Stimulated activated CD8-positive, alpha-beta memory T cell treated with anti-CD3 and anti-CD28 coated beads, Interleukin-7, amount 100 ng/mL, for 24 hours (primary cell): ENCODE data around the gene ABCC1.
"Not testable (repeated sequence)": the region's sequence is repeated elsewhere in the genome, so short reads cannot be mapped to it uniquely, and the experiment has no call there.

ENCODE experiments used
- DNase-seq: peaks from one replicate; pipeline ENCODE4 v3.0.0-alpha.2; 2020; ENCODE audit warnings: low read depth

The ABCC1 gene

GRCh38 chr16:16141141-16141540 lies 191.7 kb downstream of the ABCC1 start:
- no peak for DNase-seq

GRCh38 chr16:16141784-16142396 lies 192.5 kb downstream of the ABCC1 start:
- DNase-seq, result no peak

GRCh38 chr16:16143038-16143763 lies 193.8 kb downstream of the ABCC1 start:
- no peak for DNase-seq

GRCh38 chr16:16143931-16144330 lies 194.5 kb downstream of the ABCC1 start:
- no peak for DNase-seq

- no peak for DNase-seq
Observed at GRCh38 chr16:16144416-16144815, 195.0 kb downstream of the ABCC1 start.

GRCh38 chr16:16145286-16145685 lies 195.9 kb downstream of the ABCC1 start:
- DNase-seq, result no peak

GRCh38 chr16:16146380-16147315 lies 197.2 kb downstream of the ABCC1 start:
- DNase-seq, result no peak

- DNase-seq, result no peak
Observed at GRCh38 chr16:16147316-16147999, 198.0 kb downstream of the ABCC1 start.

- not testable (repeated sequence) for DNase-seq
Observed at GRCh38 chr16:16148000-16148599, 198.7 kb downstream of the ABCC1 start.

- DNase-seq, result no peak
Observed at GRCh38 chr16:16148755-16149154, 199.3 kb downstream of the ABCC1 start.

- no peak for DNase-seq
Observed at GRCh38 chr16:16149710-16150116, 200.3 kb downstream of the ABCC1 start.

- no peak for DNase-seq
Observed at GRCh38 chr16:16150117-16150877, 200.9 kb downstream of the ABCC1 start.

GRCh38 chr16:16150878-16151152 lies 201.4 kb downstream of the ABCC1 start:
- DNase-seq, result no peak

GRCh38 chr16:16151315-16151714 lies 201.9 kb downstream of the ABCC1 start:
- no peak for DNase-seq

GRCh38 chr16:16153000-16153399 lies 203.6 kb downstream of the ABCC1 start:
- DNase-seq, result not testable (repeated sequence)

- no peak for DNase-seq
Observed at GRCh38 chr16:16154281-16154951, 205.0 kb downstream of the ABCC1 start.

GRCh38 chr16:16155234-16155633 lies 205.8 kb downstream of the ABCC1 start:
- no peak for DNase-seq

GRCh38 chr16:16157166-16157565 lies 207.8 kb downstream of the ABCC1 start:
- no peak for DNase-seq

- no peak for DNase-seq
Observed at GRCh38 chr16:16158082-16158658, 208.8 kb downstream of the ABCC1 start.

GRCh38 chr16:16158741-16159374 lies 209.4 kb downstream of the ABCC1 start:
- no peak for DNase-seq
